COR-L47 (cell line): Measurements from ENCODE around the gene B3GLCT.

Source experiments
- DNase-seq: peaks from one replicate; lab custom pipeline; 2025; lab: John Stamatoyannopoulos, UW

The B3GLCT gene

DNA sequence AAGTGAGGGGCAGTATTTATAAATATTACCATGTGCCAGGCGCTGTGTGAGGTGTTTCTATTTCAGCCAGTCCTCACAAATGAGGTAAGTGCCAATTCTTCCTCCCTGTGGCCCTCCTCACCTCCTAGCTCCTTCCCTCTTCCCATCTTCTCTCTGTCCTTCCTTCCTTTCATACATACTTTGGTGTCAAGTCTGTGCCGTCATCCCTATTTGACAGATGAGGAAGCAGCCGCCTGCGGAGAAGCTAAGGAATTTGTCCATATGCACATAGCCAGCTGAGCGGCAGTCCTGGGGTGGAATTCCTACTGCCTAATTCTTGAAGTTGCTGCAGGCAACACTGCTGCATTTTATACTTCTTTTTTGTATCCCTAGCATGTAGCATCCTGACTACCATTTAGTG, 150.8 kb downstream of the B3GLCT start:
- DNase-seq = no peak

DNA sequence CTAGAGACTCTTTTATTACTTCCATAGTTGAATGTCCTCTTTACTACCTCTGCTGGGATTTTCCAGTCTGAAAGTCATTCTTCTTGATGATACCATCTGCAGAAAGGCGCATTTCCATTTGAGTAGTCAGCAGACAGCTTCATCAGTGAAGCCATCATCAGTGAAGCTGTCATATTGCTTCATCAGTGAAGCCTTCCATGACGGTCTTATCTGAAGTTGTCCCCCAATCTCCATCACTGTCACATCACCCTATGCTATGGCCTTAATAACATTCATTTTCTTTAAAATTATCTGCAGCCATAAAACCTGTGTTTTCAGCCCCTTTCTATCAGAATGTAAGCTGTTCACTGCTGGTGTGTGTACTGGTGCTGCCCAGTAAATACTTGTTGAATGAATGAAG, 151.6 kb downstream of the B3GLCT start:
- no peak for DNase-seq

DNA sequence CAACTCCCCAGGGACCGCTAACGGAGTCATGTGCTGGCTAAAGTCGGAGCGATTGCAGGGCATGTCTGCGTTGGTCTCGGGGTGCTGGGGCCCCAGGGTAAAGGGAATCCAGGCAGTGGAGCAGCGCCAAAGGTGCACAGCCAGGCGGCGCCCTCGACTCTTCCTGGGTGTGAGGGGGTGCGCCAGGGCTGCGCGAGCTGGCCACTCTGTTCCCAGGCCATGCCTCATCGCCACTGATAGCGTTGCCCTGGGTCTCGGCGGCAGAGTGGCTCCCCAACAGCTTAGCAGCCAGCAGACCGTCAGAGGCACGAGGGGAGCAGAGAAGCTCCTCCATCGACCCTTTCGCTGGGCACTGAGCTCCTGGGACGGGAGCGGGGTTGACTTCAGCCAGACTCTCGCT, 152.7 kb downstream of the B3GLCT start:
- DNase-seq = no peak

DNA sequence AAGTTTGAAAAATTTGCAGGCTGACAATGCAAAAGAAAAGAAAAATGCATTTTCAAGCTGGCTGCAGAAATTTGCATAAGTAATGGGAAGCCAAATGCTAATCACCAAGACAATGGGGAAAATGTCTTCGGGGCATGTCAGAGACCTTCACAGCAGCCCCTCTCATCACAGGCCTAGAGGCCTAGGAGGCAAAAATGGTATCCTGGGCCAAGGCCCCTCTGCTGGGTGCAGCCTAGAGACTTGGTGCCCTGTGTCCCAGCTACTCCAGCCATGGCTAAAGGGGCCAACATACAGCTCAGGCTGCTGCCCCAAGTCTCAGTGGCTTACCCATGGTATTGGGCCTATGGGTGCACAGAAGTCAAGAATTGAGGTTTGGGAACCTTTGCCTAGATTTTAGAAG, 155.2 kb downstream of the B3GLCT start:
- DNase-seq = no peak

DNA sequence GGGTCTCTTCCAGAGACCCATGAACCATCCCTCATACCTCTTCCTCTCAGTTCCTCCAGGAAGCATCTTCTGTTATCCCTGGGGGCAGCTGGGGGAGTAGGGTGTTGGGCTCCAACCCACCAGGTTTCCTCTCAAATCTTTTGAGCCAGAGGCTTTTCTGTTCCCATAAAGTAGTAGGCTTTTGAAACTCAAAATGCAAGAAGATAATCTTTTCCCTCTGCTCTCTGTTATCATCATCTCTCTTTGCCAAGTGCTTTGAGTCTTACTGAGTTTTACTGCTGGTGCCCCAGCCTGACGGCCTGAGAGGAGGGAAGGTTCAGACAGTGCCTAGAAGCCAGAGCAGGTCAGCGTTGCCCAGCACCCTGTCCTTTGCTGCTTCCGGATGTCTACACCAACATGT, 157.2 kb downstream of the B3GLCT start:
- no peak for DNase-seq

DNA sequence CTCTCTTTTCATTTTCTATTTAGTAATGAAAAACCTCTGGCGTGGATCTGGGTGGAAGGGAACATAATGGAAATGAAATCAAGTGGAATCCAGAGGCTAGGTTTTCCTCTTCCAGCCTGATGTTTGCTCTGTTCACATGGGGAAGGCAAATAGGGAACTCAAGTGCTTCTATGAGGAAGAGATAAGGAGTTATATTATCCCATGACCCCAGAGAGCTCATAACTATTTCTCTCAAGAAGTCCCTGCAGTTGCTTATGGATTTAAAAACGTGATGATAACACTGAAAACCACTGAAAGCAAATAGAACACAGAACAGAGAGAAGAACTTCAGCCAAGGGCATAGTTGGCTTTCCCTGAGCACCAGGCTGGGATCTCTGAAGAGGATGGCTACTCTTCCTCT, 157.8 kb downstream of the B3GLCT start:
- no peak for DNase-seq

DNA sequence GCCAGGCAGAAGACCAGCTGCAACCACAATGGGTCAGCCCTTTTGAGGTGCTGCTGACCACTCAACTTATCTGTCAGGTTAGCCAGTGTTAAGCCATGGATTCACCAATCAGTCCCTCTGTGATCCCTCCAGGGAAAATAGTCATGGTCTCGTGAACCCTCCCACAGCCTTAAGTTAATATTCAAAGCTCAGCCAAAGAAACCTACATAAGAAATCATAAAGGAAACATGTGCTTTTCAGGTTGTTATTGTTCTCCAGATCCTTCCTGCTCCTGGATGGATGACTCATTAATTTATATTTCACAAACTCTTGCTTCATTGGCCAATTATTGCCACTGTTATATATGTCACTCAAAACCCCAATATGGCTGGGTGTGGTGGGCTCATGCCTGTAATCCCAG, 161.9 kb downstream of the B3GLCT start:
- DNase-seq = no peak

DNA sequence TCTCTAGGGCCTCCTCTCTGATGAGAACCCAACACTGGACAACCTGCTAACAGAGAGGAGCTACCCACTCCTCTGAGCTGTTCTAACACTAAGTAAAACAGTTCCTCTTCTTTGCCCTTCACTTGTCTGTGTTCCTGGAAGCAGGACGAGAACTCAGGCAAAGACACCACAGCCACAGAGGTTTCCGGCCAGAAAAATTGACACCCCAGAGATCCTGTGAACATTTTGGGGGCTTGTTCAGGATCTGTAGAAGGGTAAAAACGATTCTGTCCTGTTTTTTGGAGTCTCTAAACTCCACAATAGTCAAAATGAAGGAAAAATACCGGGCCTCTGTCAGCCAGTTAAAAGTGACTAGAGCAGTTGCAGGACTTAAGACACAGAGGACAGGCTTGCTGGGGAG, 165.9 kb downstream of the B3GLCT start:
- DNase-seq = no peak

DNA sequence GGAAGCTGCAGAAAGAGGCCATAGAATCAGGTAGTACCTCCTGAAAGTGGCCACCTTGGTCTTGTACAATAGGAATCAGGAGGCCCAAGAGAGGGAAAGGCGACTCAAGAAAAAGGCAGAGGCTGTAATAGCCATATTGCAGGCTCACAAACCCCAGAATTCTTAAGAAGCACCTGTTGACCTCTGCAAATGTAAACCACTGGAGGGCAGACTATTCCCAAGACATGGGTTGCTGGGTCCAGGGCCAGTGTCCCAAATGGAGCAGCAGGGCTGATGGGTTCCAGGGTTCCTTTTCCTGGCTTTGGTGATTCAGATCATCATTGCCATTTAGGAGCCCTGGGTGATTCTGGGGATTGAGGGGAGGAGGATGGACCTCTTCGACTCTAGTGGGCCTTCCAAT, 167.6 kb downstream of the B3GLCT start:
- DNase-seq = no peak

DNA sequence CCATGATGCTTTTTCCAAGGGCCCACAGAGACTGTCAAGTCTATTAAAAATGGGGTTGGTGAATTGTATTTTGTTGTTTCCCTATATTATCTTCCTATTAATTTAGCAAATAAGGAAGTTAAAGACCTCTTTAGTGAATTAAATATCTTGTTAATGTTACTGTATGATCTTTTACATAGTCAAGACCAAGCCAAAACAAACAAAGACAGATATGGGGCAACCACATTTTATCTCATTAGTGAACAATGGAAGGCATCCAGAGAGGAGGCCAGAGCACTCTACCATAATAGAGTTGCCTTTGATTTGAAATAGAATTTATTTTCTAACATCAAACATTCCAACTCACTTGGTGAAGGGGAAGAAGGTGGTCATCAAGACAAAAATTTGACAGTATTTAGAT, 169.4 kb downstream of the B3GLCT start:
- DNase-seq = no peak

DNA sequence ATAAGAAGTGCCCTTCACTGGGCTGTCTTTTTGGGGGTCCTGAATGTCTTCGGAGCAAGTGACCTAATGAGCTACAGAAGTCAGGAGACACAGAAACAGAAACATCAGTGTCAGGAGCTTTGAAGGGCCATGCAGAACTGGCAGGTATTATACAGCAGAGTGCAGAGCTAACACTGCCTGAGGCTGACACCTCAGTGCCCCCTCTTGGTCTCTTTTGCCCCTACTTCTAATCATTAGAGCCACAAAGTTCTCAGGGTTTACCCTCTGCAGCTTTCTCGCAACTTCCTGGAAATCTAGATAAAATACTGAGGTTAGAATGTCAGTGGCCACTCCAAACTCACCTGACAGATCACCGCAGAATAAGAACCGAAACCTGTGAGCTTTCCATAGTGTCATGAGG, 172.7 kb downstream of the B3GLCT start:
- DNase-seq = no peak

DNA sequence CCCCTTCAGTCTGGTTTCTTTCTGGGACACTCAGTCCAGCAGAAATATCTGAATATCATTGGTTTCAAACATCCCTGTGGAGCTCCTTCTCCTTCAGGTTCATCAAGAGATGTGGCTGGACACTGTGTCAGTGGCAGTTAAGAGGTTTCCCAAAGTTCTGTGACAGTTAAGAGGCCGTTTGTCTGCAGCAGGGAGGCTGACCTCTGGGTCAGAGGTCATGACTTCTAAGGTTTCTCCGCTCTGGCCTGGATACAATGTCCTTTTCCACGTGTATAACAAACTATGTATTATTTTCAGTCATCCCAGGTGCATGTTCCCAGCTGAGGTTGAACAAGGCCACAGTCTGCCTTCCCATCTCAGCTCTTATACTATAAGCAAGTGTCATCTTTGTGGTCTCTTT, 174.9 kb downstream of the B3GLCT start:
- no peak for DNase-seq

DNA sequence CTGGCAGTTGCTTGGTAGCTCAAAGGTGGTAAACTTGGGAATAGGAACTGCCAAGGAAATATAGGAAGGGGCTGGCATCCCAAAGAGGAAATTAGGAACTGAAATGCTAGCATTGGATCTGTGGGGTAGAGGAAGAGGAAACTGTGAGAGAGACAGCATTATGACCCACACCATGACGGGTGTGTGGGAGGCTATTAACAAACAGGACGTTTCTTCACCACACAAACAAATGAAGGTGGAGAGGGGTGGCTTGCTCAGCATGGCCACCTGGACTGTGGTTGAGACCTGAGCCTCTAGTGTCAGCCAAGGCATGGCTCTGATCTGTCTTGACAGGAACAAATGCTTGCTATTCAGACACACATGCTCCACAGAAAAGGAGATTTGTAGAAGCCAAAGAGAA, 178.2 kb downstream of the B3GLCT start:
- no peak for DNase-seq

DNA sequence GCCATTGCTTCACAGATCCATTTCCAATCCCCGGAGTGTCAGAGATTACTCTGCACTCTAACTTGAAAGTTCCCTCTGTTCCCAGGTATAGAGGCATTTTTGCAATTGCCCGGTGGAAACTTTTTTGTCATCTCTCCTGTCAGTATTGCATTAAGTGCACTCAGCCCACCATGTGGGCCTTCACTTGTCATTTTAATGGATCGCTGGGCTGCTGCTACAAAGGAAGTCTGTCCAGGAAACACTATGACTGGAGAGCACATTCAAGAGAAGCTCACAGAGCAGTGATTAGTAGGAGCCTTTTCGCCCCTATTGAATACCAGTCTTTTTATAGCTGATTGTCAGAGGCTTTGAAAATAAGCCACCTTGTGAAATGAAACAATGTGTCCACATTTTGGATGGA, 180.9 kb downstream of the B3GLCT start:
- DNase-seq = no peak
